Endothelial cell of umbilical vein (primary cell): ENCODE data around the gene AOC2. TPM values are rescaled to one million over a fixed set of nuclear protein-coding genes. Genes with fewer than 3 reads are reported as not detected.

ENCODE experiments used
- BruUV-seq: library from RNA; stranded (reverse); fragments of 400-500 nt; replicated peaks from 2 replicates; lab custom pipeline; 2021; lab: Mats Ljungman, UMichigan
- CTCF ChIA-PET: fragments of 300-600, 350-600 bp; sonication (Branson Sonifier 250); formaldehyde crosslinking; loops from one replicate; lab custom pipeline; 2021; ENCODE audit warnings: antibody characterized with exemption, inconsistent platforms; lab: Charles Lee
- POLR2A ChIA-PET: fragments of 300-600, 350-600 bp; sonication (Branson Sonifier 250); formaldehyde crosslinking; loops from one replicate; lab custom pipeline; 2021; ENCODE audit warnings: antibody characterized with exemption, inconsistent platforms; lab: Charles Lee
- DNase-seq: peaks from one replicate; pipeline ENCODE4 v3.0.0-alpha.2; 2011; ENCODE audit warnings: low read depth, low spot score
- FAIRE-seq: peaks from 2 replicates; lab custom pipeline; 2011; peaks lifted over from hg19 to GRCh38; lab: Jason Lieb, UNC
- H2AFZ ChIP-seq: 2 replicates; pipeline ENCODE4 v1.6.0; 2012; ENCODE audit warnings: low read depth, low read length, control low read depth, inconsistent platforms
- H3K27ac ChIP-seq: 2 replicates; pipeline ENCODE4 v1.5.1; 2011; ENCODE audit warnings: low read depth, mild to moderate bottlenecking, control low read depth, low read length, moderate library complexity; ENCODE audit not compliant: insufficient read depth
- H3K27me3 ChIP-seq, 2 experiments: 2 replicates each; pipeline versions ENCODE4 v1.6.0 to v1.6.1; 2011; ENCODE audit warnings: low read length in 2 of 2, mixed read lengths in 1 of 2; ENCODE audit not compliant: control insufficient read depth in 2 of 2, insufficient read depth in 2 of 2
- H3K36me3 ChIP-seq, 2 experiments: 2 replicates in 1 of 2; 3 replicates in 1 of 2; pipeline ENCODE4 v1.5.1; 2011; ENCODE audit warnings: low read length in 2 of 2, mild to moderate bottlenecking in 1 of 2, moderate library complexity in 1 of 2; ENCODE audit not compliant: control insufficient read depth in 2 of 2, insufficient read depth in 2 of 2; ENCODE audit errors: extremely low read depth in 1 of 2
- H3K4me1 ChIP-seq: 3 replicates; pipeline ENCODE4 v1.5.1; 2011; ENCODE audit warnings: mild to moderate bottlenecking, low read length; ENCODE audit not compliant: control insufficient read depth, insufficient read depth; ENCODE audit errors: extremely low read depth
- H3K4me2 ChIP-seq: 2 replicates; pipeline ENCODE4 v1.6.1; 2011; ENCODE audit warnings: low read length, control low read depth, mixed read lengths; ENCODE audit not compliant: insufficient read depth
- H3K4me3 ChIP-seq, 3 experiments: fragments of 200-600 bp in 1 of 3; sonication (generic), shearing (Covaris generic) in 1 of 3; replicated peaks in 1 of 3; 2 replicates each; pipeline ENCODE4 v1.5.1; 2011 to 2016; ENCODE audit warnings: control low read depth in 3 of 3, low read length in 3 of 3, mild to moderate bottlenecking in 2 of 3, inconsistent platforms in 1 of 3, low read depth in 1 of 3, moderate library complexity in 1 of 3; ENCODE audit not compliant: insufficient read depth in 1 of 3
- H3K79me2 ChIP-seq: 2 replicates; pipeline ENCODE4 v1.6.0; 2012; ENCODE audit warnings: low read length, inconsistent platforms; ENCODE audit not compliant: control insufficient read depth, insufficient read depth
- H3K9ac ChIP-seq: replicated peaks from 2 replicates; pipeline ENCODE3; 2011; ENCODE audit warnings: low read length, control low read depth; ENCODE audit not compliant: insufficient read depth; ENCODE audit errors: extremely low read depth
- H3K9me1 ChIP-seq: replicated peaks from 3 replicates; pipeline ENCODE4 v1.6.0; 2011; ENCODE audit warnings: mild to moderate bottlenecking, low read length; ENCODE audit not compliant: control insufficient read depth, insufficient read depth; ENCODE audit errors: extremely low read depth
- H3K9me3 ChIP-seq: replicated peaks from 2 replicates; pipeline ENCODE4 v1.5.1; 2012; ENCODE audit warnings: low read length, inconsistent platforms; ENCODE audit not compliant: control insufficient read depth, insufficient read depth
- H4K20me1 ChIP-seq: replicated peaks from 2 replicates; pipeline ENCODE3; 2011; ENCODE audit warnings: mild to moderate bottlenecking, low read length; ENCODE audit not compliant: control insufficient read depth, insufficient read depth; ENCODE audit errors: extremely low read depth
- CTCF ChIP-seq, 2 donors: IDR thresholded peaks; 1 replicate in 1 of 2; 2 replicates in 1 of 2; pipeline ENCODE4 v1.5.1; 2011; ENCODE audit warnings: low read length in 2 of 2, mild to moderate bottlenecking in 2 of 2, moderate library complexity in 2 of 2, control low read depth in 1 of 2, inconsistent platforms in 1 of 2, low read depth in 1 of 2; ENCODE audit not compliant: insufficient read depth in 1 of 2; ENCODE audit errors: extremely low read depth in 1 of 2
- EZH2 ChIP-seq: IDR thresholded peaks from 2 replicates; pipeline ENCODE4 v1.6.1; 2012; ENCODE audit warnings: borderline replicate concordance, low read depth, mild to moderate bottlenecking, moderate library complexity, low read length, inconsistent platforms; ENCODE audit not compliant: severe bottlenecking
- FOS ChIP-seq: IDR thresholded peaks from 2 replicates; pipeline ENCODE4 v1.6.1; 2011; ENCODE audit warnings: mild to moderate bottlenecking, low read length, moderate library complexity, borderline replicate concordance; ENCODE audit not compliant: insufficient read depth
- GATA2 ChIP-seq: IDR thresholded peaks from 2 replicates; pipeline ENCODE4 v1.7.0; 2011; ENCODE audit warnings: low read depth, mild to moderate bottlenecking, moderate library complexity, mixed read lengths, low read length; ENCODE audit not compliant: insufficient read length, insufficient read depth
- JUN ChIP-seq: IDR thresholded peaks from 2 replicates; pipeline ENCODE4 v1.6.1; 2011; ENCODE audit warnings: borderline replicate concordance, low read depth; ENCODE audit not compliant: insufficient read length, insufficient read depth
- MAX ChIP-seq: IDR thresholded peaks from 2 replicates; pipeline ENCODE4 v1.6.1; 2011; ENCODE audit not compliant: insufficient read depth, insufficient read length
- MYC ChIP-seq: IDR thresholded peaks from one replicate; pipeline ENCODE4 v1.6.1; 2011; ENCODE audit warnings: mild to moderate bottlenecking, low read depth, low read length
- POLR2A ChIP-seq: IDR thresholded peaks from 2 replicates; pipeline ENCODE4 v1.6.1; 2012; ENCODE audit warnings: low read depth, mild to moderate bottlenecking, control low read depth, low read length
- POLR2AphosphoS5 ChIP-seq: IDR thresholded peaks from 2 replicates; pipeline ENCODE4 v1.6.1; 2012; ENCODE audit warnings: low read depth, mild to moderate bottlenecking, control low read depth, low read length, moderate library complexity; ENCODE audit not compliant: insufficient read depth
- dilution Hi-C: fragments of 300-500 bp; cut with MboI; formaldehyde crosslinking; loops from one replicate; pipeline ENCODE4 v1.15.0; 2019; ENCODE audit warnings: low sequenced_read_pairs; ENCODE audit not compliant: extremely low pct_ligation_motif_present
- intact Hi-C: fragments of 100-400 bp; cut with micrococcal nuclease; formaldehyde crosslinking; loops from one replicate; pipeline ENCODE4 v1.10.0; 2022
- polyA plus RNA-seq, 4 experiments: library from polyadenylated mRNA; depleted of rRNA in 3 of 4; stranded (reverse) in 3 of 4; unstranded in 1 of 4; fragments of >200 nt; gene quantifications; 2 replicates each; pipeline versions ENCODE4 v1.2.1 to v1.2.3, GENCODE V29; 2011 to 2012; ENCODE audit warnings: missing spikeins in 1 of 4
- total RNA-seq: library from RNA; stranded (reverse); gene quantifications from 2 replicates; pipeline ENCODE4 v1.2.3, GENCODE V29; 2021

AOC2 gene
- total and polyA plus RNA-seq, 2 donors (not counting 3 experiments of a cell fraction or from before 2014, with no cell fraction given) = 0.62 to 1.9 TPM

- Histone ChIP-seq H3K4me3 (no peak overlapping the region), H3K9me1 (no peaks in the 10 kb centered on the region), H3K79me2 (no peaks in the 10 kb centered on the region), H3K27ac (no peak overlapping the region), H3K36me3 (no peaks in the 10 kb centered on the region), H3K4me2 (no peak overlapping the region), H2AFZ (no peak overlapping the region), H3K27me3 (peaks cover 0 to 3% of the 10 kb centered on the region in 2 experiments), H3K4me1 (no peaks in the 10 kb centered on the region), H4K20me1 (no peaks in the 10 kb centered on the region), H3K9me3 (no peaks in the 10 kb centered on the region), H3K9ac (no peak overlapping the region)
- ChIA-PET CTCF (interaction anchor here (2.0 kb wide), 1 partner anchor 11 kb away, joined by 9 read pairs; the partner anchor contains the start of gene AOC2), POLR2A (no interaction called here)
- intact Hi-C loops = no loop called here
- TF ChIP-seq POLR2AphosphoS5 = no peak
- TF ChIP-seq FOS = no peak
- no peak for TF ChIP-seq MYC
- no peak for TF ChIP-seq JUN
- TF ChIP-seq EZH2 = no peak
- DNase-seq = no peak
- BruUV-seq = no TSS peak
- dilution Hi-C loops = no loop called here
- no peak for FAIRE-seq
Measured at GRCh38 chr17:42853968-42854790, 9.8 kb downstream of the AOC2 start.

GRCh38 chr17:42855048-42855596 lies 10.7 kb downstream of the AOC2 start:
- FAIRE-seq = no peak
- H4K20me1 ChIP-seq = no peaks in the 10 kb centered on the region

More at GRCh38 chr17:42855048-42855596, 10.7 kb downstream of the AOC2 start:
- BruUV-seq = no TSS peak
- Histone ChIP-seq H3K36me3 (no peaks in the 10 kb centered on the region), H3K9ac (no peak overlapping the region), H3K79me2 (no peaks in the 10 kb centered on the region), H3K4me3 (no peak overlapping the region), H3K27me3 (no peaks in the 10 kb centered on the region), H3K9me3 (no peaks in the 10 kb centered on the region), H3K4me1 (no peaks in the 10 kb centered on the region), H3K27ac (no peak overlapping the region), H2AFZ (no peak overlapping the region), H3K4me2 (no peak overlapping the region), H3K9me1 (no peaks in the 10 kb centered on the region)
- no peak for DNase-seq
- dilution Hi-C loops (no loop called here), intact Hi-C loops (no loop called here)
- TF ChIP-seq POLR2A = no peak
- no peak for TF ChIP-seq MAX
- no peak for TF ChIP-seq JUN
- TF ChIP-seq CTCF (IDR thresholded peaks at IDR 0.05; ENCODE audit: extremely low read depth in 1 of 2, insufficient read depth in 1 of 2, low read depth in 1 of 2, low read length in 2 of 2) = no peak
- no peak for TF ChIP-seq GATA2
- ChIA-PET POLR2A (no interaction called here), CTCF (interaction anchor here (1.4 to 3.1 kb wide), 3 partner anchors 11 to 81 kb away, joined by 3 to 11 read pairs (median 9); partner anchors contain the start of gene AOC2)
